ENCODE measurements around the gene MAEL.

Gene MAEL

GRCh38 chr1:166951050-166951449 is 38.0 kb upstream of the MAEL start:
- TF ChIP-seq CTCF (IDR thresholded peaks at IDR 0.05; ENCODE audit: control insufficient read depth, extremely low read depth, insufficient read depth) = no peak
- DNase-seq (ENCODE audit: low read depth) = no peak
- H3K4me3 ChIP-seq (ENCODE audit: low read depth, low read length) = no peak overlapping the region

- DNase-seq (ENCODE audit: low read depth) = peak; percentile 82
- H3K4me3 ChIP-seq (ENCODE audit: low read depth, low read length) = no peak overlapping the region
Observed at GRCh38 chr1:166952002-166952746, 36.9 kb upstream of the MAEL start.

GRCh38 chr1:166953491-166953890 is 35.6 kb upstream of the MAEL start:
- no peak for TF ChIP-seq CTCF (IDR thresholded peaks at IDR 0.05; ENCODE audit: control insufficient read depth, extremely low read depth, insufficient read depth)

More at GRCh38 chr1:166952002-166952746, 36.9 kb upstream of the MAEL start:
- TF ChIP-seq CTCF (IDR thresholded peaks at IDR 0.05; ENCODE audit: control insufficient read depth, extremely low read depth, insufficient read depth) = no peak

GRCh38 chr1:166956057-166956850 is 32.8 kb upstream of the MAEL start:
- H3K4me3 ChIP-seq (ENCODE audit: low read depth, low read length) = no peak overlapping the region
- no peak for TF ChIP-seq CTCF (IDR thresholded peaks at IDR 0.05; ENCODE audit: control insufficient read depth, extremely low read depth, insufficient read depth)
- DNase-seq (ENCODE audit: low read depth) = peak; percentile 67

More at GRCh38 chr1:166953491-166953890, 35.6 kb upstream of the MAEL start:
- no peak for DNase-seq (ENCODE audit: low read depth)
- no peak overlapping the region for H3K4me3 ChIP-seq (ENCODE audit: low read depth, low read length)

GRCh38 chr1:166956872-166957271 is 32.2 kb upstream of the MAEL start:
- DNase-seq (ENCODE audit: low read depth) = no peak
- no peak for TF ChIP-seq CTCF (IDR thresholded peaks at IDR 0.05; ENCODE audit: control insufficient read depth, extremely low read depth, insufficient read depth)
- H3K4me3 ChIP-seq (ENCODE audit: low read depth, low read length) = no peak overlapping the region

GRCh38 chr1:166960858-166961474 is 28.1 kb upstream of the MAEL start:
- no peak for DNase-seq (ENCODE audit: low read depth)
- no peak overlapping the region for H3K4me3 ChIP-seq (ENCODE audit: low read depth, low read length)
- TF ChIP-seq CTCF (IDR thresholded peaks at IDR 0.05; ENCODE audit: control insufficient read depth, extremely low read depth, insufficient read depth) = no peak
